NCI-H460 (cell line): Measurements from ENCODE around the gene DGUOK. TPM values are rescaled to one million over a fixed set of nuclear protein-coding genes. Genes with fewer than 3 reads are reported as not detected.
"Not testable (repeated sequence)": the region's sequence is repeated elsewhere in the genome, so short reads cannot be mapped to it uniquely, and the experiment has no call there.

Experiments
- DNase-seq: peaks from one replicate; pipeline ENCODE4 v3.0.0-alpha.2; 2016; ENCODE audit warnings: low read depth; ENCODE audit errors: extremely low read depth
- total RNA-seq: library from RNA; depleted of rRNA; stranded (reverse); fragments of >200 nt; shearing (Covaris generic); gene quantifications from 2 replicates; pipeline ENCODE4 v1.2.3, GENCODE V29; 2014

The DGUOK gene
- total RNA-seq, 1 experiment from 2014 or later, result 159 TPM

- no peak for DNase-seq
These were observed 26.8 kb upstream of the DGUOK start for GRCh38 chr2:73899801-73900336.

GRCh38 chr2:73901143-73901542 is 25.5 kb upstream of the DGUOK start:
- DNase-seq, result no peak

GRCh38 chr2:73902284-73902683 is 24.4 kb upstream of the DGUOK start:
- DNase-seq, result no peak

- no peak for DNase-seq
These were observed 23.4 kb upstream of the DGUOK start for GRCh38 chr2:73903313-73903712.

GRCh38 chr2:73903949-73904613 is 22.6 kb upstream of the DGUOK start:
- not testable (repeated sequence) for DNase-seq

GRCh38 chr2:73904952-73905351 is 21.7 kb upstream of the DGUOK start:
- DNase-seq, result no peak

- no peak for DNase-seq
These were observed 19.7 kb upstream of the DGUOK start for GRCh38 chr2:73906847-73907505.

GRCh38 chr2:73907840-73908452 is 18.7 kb upstream of the DGUOK start:
- DNase-seq, result peak; percentile 11

- no peak for DNase-seq
These were observed 17.7 kb upstream of the DGUOK start for GRCh38 chr2:73908689-73909652.

GRCh38 chr2:73910873-73911547 is 15.7 kb upstream of the DGUOK start:
- no peak for DNase-seq

- DNase-seq, result no peak
These were observed 15.0 kb upstream of the DGUOK start for GRCh38 chr2:73911548-73912208.

GRCh38 chr2:73913414-73914054 is 13.1 kb upstream of the DGUOK start:
- no peak for DNase-seq

GRCh38 chr2:73914667-73915066 is 12.0 kb upstream of the DGUOK start:
- no peak for DNase-seq

GRCh38 chr2:73915437-73915993 is 11.2 kb upstream of the DGUOK start:
- DNase-seq, result no peak

- DNase-seq, result no peak
These were observed 10.0 kb upstream of the DGUOK start for GRCh38 chr2:73916666-73917065.

GRCh38 chr2:73917296-73917695 is 9.4 kb upstream of the DGUOK start:
- DNase-seq, result no peak

GRCh38 chr2:73917696-73918207 is 8.9 kb upstream of the DGUOK start:
- DNase-seq, result no peak

GRCh38 chr2:73918856-73919255 is 7.8 kb upstream of the DGUOK start:
- DNase-seq, result no peak
